Osteocyte (in vitro differentiated cells): Measurements from ENCODE around the gene NR1H2. TPM values are rescaled to one million over a fixed set of nuclear protein-coding genes. Genes with fewer than 3 reads are reported as not detected.
A peak's percentile ranks its signal among the peaks of the same experiment; 100 is the strongest.
"Not testable (repeated sequence)": the region's sequence is repeated elsewhere in the genome, so short reads cannot be mapped to it uniquely, and the experiment has no call there.

Source experiments
- DNase-seq: peaks from one replicate; pipeline ENCODE4 v3.0.0; 2021; ENCODE audit warnings: mixed read lengths; ENCODE audit not compliant: unreplicated experiment; ENCODE audit errors: extremely low spot score
- H3K27ac Mint-ChIP-seq: one replicate; pipeline ENCODE4 v1.8.0; 2021; ENCODE audit warnings: mild to moderate bottlenecking, mixed read lengths; ENCODE audit not compliant: unreplicated experiment
- H3K27me3 Mint-ChIP-seq: one replicate; pipeline ENCODE4 v1.8.0; 2021; ENCODE audit warnings: mixed read lengths; ENCODE audit not compliant: unreplicated experiment
- H3K36me3 Mint-ChIP-seq: one replicate; pipeline ENCODE4 v1.8.0; 2021; ENCODE audit warnings: mixed read lengths; ENCODE audit not compliant: unreplicated experiment
- H3K4me1 Mint-ChIP-seq: one replicate; pipeline ENCODE4 v1.8.0; 2021; ENCODE audit warnings: mixed read lengths; ENCODE audit not compliant: unreplicated experiment
- H3K4me3 Mint-ChIP-seq: one replicate; pipeline ENCODE4 v1.8.0; 2021; ENCODE audit warnings: mild to moderate bottlenecking, moderate library complexity, mixed read lengths; ENCODE audit not compliant: unreplicated experiment
- H3K9me3 Mint-ChIP-seq: one replicate; pipeline ENCODE4 v1.8.0; 2021; ENCODE audit warnings: mixed read lengths; ENCODE audit not compliant: unreplicated experiment
- total RNA-seq: library from RNA; stranded (reverse); gene quantifications from 2 replicates; pipeline ENCODE4 v1.2.1, GENCODE V29; 2021
- TF ChIP-seq, protein P1 (sequence below): fragments of 200-600 bp; sonication (generic); IDR thresholded peaks from 2 replicates; pipeline ENCODE4 v1.5.0; 2021; ENCODE audit warnings: antibody characterized with exemption, mild to moderate bottlenecking, moderate library complexity

Gene NR1H2
- total RNA-seq, 1 donor from 2014 or later: 64.5 TPM

DNA sequence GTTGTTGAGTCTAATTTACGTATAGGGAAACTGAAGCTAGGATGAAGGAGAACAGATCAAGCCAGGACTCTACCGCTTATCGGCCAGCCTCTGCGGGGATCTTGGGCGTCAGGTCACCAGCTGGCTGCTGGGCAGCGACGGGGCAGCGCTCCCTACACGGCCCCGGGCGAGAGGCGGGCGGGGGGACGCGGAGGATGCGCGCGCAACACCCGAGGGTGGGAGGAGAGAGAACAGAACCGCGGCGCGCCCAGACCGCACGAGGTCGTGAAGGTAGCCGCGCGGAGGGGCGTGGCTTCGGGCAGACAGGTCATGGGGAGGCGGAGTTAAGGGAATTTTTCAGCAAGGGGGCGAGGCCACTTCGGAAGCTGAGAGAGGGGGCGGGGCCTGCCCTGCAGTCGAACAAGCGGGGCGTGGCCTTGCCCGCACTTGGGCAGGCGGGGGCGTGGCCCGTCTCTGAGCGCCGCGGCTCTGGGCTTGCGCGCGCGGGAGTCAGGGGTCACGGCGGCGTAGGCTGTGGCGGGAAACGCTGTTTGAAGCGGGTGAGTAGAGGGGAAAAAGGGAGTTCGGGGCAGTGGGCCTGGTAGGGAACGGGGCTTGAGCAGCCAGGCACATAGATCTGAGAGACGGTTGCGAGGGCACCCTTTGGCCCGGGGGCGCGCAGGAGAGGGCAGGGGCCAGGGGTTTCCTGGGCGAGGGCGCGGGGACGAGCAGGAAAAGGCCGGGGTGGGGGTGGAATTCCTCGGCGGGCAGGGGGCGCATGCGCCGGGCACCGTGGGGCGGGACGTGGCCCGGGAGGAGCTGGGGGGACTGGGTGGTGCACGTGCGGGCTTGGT is 7.8 kb downstream of the NR1H2 start, which contains the start of gene POLD1:
TSS of gene POLD1 (plus strand) at position 496 of the 833 bp plus-strand sequence. CDS start 14,505 bp downstream, outside the sequence.
- peaks cover 15% of the 10 kb centered on the region for H3K4me1 Mint-ChIP-seq

DNA sequence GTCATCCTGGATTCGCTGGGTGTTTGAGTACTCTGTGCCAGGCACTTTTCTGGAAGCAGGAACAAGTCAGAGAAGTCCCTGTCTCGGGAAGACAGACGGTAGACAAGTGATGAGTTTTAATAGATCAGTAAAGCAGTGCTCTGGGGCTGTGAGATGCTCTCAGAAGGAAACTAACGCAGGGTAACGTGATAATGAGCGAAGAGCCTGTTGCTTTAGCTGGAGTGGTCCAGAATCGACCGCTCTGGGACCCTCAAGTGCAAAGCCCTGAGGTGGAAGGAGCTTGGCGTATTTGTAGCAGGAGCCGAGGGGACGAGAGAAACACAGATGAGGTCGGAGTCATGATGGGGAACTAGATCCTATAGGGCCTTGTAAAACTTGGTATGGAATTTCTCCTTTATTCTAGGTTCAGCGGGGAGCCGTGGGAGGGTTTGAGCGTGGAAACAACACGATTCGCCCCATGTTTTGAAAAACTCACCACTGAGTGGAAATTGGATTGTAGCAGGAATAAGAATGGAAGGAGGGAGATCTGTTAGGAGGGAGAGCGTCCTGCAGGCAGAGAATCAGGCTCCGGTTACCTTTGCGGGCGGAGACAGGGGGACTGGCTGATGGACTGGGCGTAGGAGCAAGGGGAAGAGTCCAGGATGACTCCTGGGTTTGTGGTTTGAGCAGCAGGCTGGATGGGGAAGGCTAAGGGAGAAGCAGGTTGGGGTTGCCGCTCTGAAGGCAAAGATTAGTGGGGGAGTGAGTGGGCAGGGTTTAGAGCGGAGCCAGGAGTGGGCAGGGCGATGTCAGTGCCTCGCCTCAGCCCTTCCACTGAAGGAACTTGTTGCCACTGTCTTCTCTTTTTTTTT is 8.7 kb downstream of the NR1H2 start:
- H3K9me3 Mint-ChIP-seq: no peaks in the 10 kb centered on the region

More for the DNA sequence above, 7.8 kb downstream of the NR1H2 start, which contains the start of gene POLD1:
- Mint-ChIP-seq H3K27ac (peak within 1 kb of the TSS; percentile 95), H3K9me3 (no peaks in the 10 kb centered on the region), H3K27me3 (no peaks in the 10 kb centered on the region), H3K36me3 (peaks cover 18% of the 10 kb centered on the region), H3K4me3 (peak within 1 kb of the TSS; percentile 94)
- TF ChIP-seq, protein P1, sequence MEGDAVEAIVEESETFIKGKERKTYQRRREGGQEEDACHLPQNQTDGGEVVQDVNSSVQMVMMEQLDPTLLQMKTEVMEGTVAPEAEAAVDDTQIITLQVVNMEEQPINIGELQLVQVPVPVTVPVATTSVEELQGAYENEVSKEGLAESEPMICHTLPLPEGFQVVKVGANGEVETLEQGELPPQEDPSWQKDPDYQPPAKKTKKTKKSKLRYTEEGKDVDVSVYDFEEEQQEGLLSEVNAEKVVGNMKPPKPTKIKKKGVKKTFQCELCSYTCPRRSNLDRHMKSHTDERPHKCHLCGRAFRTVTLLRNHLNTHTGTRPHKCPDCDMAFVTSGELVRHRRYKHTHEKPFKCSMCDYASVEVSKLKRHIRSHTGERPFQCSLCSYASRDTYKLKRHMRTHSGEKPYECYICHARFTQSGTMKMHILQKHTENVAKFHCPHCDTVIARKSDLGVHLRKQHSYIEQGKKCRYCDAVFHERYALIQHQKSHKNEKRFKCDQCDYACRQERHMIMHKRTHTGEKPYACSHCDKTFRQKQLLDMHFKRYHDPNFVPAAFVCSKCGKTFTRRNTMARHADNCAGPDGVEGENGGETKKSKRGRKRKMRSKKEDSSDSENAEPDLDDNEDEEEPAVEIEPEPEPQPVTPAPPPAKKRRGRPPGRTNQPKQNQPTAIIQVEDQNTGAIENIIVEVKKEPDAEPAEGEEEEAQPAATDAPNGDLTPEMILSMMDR: no peak
- DNase-seq: peak; percentile 99

DNA sequence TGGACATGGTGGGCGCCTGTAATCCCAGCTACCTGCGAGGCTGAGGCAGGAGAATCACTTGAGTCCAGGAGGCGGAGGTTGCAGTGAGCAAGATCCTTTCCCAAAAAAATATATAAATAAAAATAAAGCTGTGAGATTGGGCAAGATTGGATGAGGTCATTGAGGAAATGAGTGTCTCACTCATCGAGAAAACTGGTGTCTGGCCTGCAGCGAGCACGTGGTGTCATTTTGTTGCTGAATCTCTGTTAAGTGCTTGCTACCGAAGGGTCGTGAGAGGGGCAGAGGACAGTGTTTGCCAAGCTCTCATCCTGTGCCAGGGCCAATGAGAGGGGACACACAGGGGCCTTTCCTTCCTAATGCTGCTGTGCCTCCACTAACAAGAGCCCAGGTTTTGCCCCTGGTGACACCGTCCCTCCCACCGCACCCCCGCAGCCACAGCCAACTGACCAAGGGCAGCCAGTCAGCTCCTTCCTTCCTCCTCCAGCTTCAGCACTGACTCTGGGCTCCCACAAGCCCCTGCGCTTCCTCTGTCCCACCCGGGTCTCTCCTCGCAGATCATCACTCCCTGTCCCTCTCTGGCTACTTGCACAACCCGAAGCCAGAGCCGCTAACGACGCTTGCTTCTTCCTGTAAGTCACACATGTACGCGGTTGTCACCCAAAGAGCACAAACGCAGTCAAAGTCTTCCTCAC is 11.1 kb downstream of the NR1H2 start:
- TF ChIP-seq, protein P1: no peak
- no peak overlapping the region for H3K27ac Mint-ChIP-seq
- DNase-seq: no peak
- H3K36me3 Mint-ChIP-seq: no peaks in the 10 kb centered on the region
- H3K4me1 Mint-ChIP-seq: peaks cover 15% of the 10 kb centered on the region
- H3K9me3 Mint-ChIP-seq: no peaks in the 10 kb centered on the region
- H3K27me3 Mint-ChIP-seq: no peaks in the 10 kb centered on the region
- no peak overlapping the region for H3K4me3 Mint-ChIP-seq

More for the DNA sequence above, 8.7 kb downstream of the NR1H2 start:
- TF ChIP-seq, protein P1: no peak
- H3K27me3 Mint-ChIP-seq: no peaks in the 10 kb centered on the region
- H3K4me1 Mint-ChIP-seq: peaks cover 15% of the 10 kb centered on the region
- no peak for DNase-seq
- peak overlapping the region; percentile 95 for H3K27ac Mint-ChIP-seq
- peaks cover 11% of the 10 kb centered on the region for H3K36me3 Mint-ChIP-seq
- H3K4me3 Mint-ChIP-seq: peak overlapping the region; percentile 94

- no peaks in the 10 kb centered on the region for H3K27me3 Mint-ChIP-seq
- no peak overlapping the region for H3K4me3 Mint-ChIP-seq
- H3K4me1 Mint-ChIP-seq: peaks cover 15% of the 10 kb centered on the region
- H3K9me3 Mint-ChIP-seq: no peaks in the 10 kb centered on the region
- no peak for DNase-seq
- H3K27ac Mint-ChIP-seq: no peak overlapping the region
- TF ChIP-seq, protein P1: no peak
- no peaks in the 10 kb centered on the region for H3K36me3 Mint-ChIP-seq
These were observed 11.6 kb downstream of the NR1H2 start for GRCh38 chr19:50387868-50388245.

DNA sequence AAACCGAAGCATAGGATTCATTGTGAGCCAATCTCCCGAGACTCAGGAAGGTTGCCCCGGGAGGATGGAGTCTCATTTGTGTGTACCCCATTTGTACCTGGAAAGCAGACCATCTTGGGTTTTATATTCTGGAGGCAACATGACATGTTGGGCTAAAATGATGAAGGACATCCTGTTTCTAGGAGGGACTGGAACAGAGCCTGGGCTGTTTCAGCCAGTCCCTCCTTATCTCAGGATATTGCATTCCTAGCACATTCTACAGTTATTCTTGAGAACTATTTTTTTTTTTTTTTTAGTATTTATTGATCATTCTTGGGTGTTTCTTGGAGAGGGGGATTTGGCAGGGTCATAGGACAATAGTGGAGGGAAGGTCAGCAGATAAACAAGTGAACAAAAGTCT is 14.0 kb downstream of the NR1H2 start:
- not testable (repeated sequence) for H3K27ac Mint-ChIP-seq, DNase-seq, H3K36me3 Mint-ChIP-seq, H3K4me3 Mint-ChIP-seq, H3K4me1 Mint-ChIP-seq, H3K27me3 Mint-ChIP-seq, H3K9me3 Mint-ChIP-seq

DNA sequence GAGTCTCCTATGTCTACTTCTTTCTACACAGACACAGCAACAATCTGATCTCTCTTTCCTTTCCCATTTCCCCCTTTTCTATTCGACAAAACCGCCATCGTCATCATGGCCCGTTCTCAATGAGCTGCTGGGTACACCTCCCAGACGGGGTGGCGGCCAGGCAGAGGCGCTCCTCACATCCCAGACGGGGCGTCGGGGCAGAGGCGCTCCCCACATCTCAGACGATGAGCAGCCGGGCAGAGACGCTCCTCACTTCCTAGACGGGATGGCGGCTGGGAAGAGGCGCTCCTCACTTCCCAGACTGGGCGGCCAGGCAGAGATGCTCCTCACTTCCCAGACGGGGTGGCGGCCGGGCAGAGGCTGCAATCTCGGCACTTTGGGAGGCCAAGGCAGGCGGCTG is 14.7 kb downstream of the NR1H2 start:
- H3K9me3 Mint-ChIP-seq, H3K27me3 Mint-ChIP-seq, H3K36me3 Mint-ChIP-seq, H3K27ac Mint-ChIP-seq, H3K4me3 Mint-ChIP-seq, DNase-seq, H3K4me1 Mint-ChIP-seq: not testable (repeated sequence)
